ENCODE results near the gene CTNNA3. TPM values are rescaled to one million over a fixed set of nuclear protein-coding genes. Genes with fewer than 3 reads are reported as not detected.

The CTNNA3 gene
- total RNA-seq, 2 donors from 2014 or later, result 20.3 to 23.8 TPM

GRCh38 chr10:66273966-66274519, 1422.0 kb downstream of the CTNNA3 start:
- no peaks in the 10 kb centered on the region for H3K4me1 ChIP-seq
- H3K27me3 ChIP-seq, result no peaks in the 10 kb centered on the region
- no peaks in the 10 kb centered on the region for H3K9me3 ChIP-seq
- H3K36me3 ChIP-seq, result no peaks in the 10 kb centered on the region
- no peak overlapping the region for H3K27ac ChIP-seq
- H3K4me3 ChIP-seq, result no peak overlapping the region
- no peak for TF ChIP-seq CTCF (IDR thresholded peaks at IDR 0.05)
- no peak for DNase-seq (ENCODE audit: low spot score)

- Histone ChIP-seq H3K9me3 (no peaks in the 10 kb centered on the region), H3K27ac (no peak overlapping the region), H3K36me3 (no peaks in the 10 kb centered on the region), H3K4me1 (no peaks in the 10 kb centered on the region), H3K4me3 (no peak overlapping the region), H3K27me3 (no peaks in the 10 kb centered on the region)
- TF ChIP-seq CTCF (IDR thresholded peaks at IDR 0.05), result no peak
- no peak for DNase-seq (ENCODE audit: low spot score)
These were observed 1430.6 kb downstream of the CTNNA3 start for GRCh38 chr10:66265398-66265797.

GRCh38 chr10:66259836-66260235, 1436.2 kb downstream of the CTNNA3 start:
- DNase-seq (ENCODE audit: low spot score), result no peak
- Histone ChIP-seq H3K4me3 (no peak overlapping the region), H3K9me3 (no peaks in the 10 kb centered on the region), H3K27me3 (no peaks in the 10 kb centered on the region), H3K36me3 (no peaks in the 10 kb centered on the region), H3K27ac (no peak overlapping the region), H3K4me1 (no peaks in the 10 kb centered on the region)
- no peak for TF ChIP-seq CTCF (IDR thresholded peaks at IDR 0.05)

- H3K4me1 ChIP-seq, result no peaks in the 10 kb centered on the region
- H3K9me3 ChIP-seq, result no peaks in the 10 kb centered on the region
- no peaks in the 10 kb centered on the region for H3K27me3 ChIP-seq
- DNase-seq (ENCODE audit: low spot score), result no peak
- H3K36me3 ChIP-seq, result no peaks in the 10 kb centered on the region
- no peak overlapping the region for H3K27ac ChIP-seq
- no peak overlapping the region for H3K4me3 ChIP-seq
- no peak for TF ChIP-seq CTCF (IDR thresholded peaks at IDR 0.05)
These were observed 1437.3 kb downstream of the CTNNA3 start for GRCh38 chr10:66258693-66259092.

- TF ChIP-seq CTCF (IDR thresholded peaks at IDR 0.05), result no peak
- H3K9me3 ChIP-seq, result no peaks in the 10 kb centered on the region
- H3K27ac ChIP-seq, result no peak overlapping the region
- H3K27me3 ChIP-seq, result no peaks in the 10 kb centered on the region
- no peaks in the 10 kb centered on the region for H3K4me1 ChIP-seq
- DNase-seq (ENCODE audit: low spot score), result no peak
- no peak overlapping the region for H3K4me3 ChIP-seq
- no peaks in the 10 kb centered on the region for H3K36me3 ChIP-seq
These were observed 1438.2 kb downstream of the CTNNA3 start for GRCh38 chr10:66257801-66258200.

- no peak for TF ChIP-seq CTCF (IDR thresholded peaks at IDR 0.05)
- Histone ChIP-seq H3K36me3 (no peaks in the 10 kb centered on the region), H3K27me3 (no peaks in the 10 kb centered on the region), H3K4me3 (no peak overlapping the region), H3K4me1 (no peaks in the 10 kb centered on the region), H3K9me3 (peaks cover 0 to 11% of the 10 kb centered on the region in 2 donors), H3K27ac (no peak overlapping the region)
- DNase-seq (ENCODE audit: low spot score), result no peak
These were observed 1443.0 kb downstream of the CTNNA3 start for GRCh38 chr10:66252986-66253385.

Data from right atrium auricular region (tissue), 2 donors.